Muscle layer of duodenum (tissue), 2 donors: ENCODE data around the gene CLEC4E.
"Not testable (repeated sequence)": the region's sequence is repeated elsewhere in the genome, so short reads cannot be mapped to it uniquely, and the experiment has no call there.

ENCODE experiments used
- H3K27ac ChIP-seq: one replicate; pipeline ENCODE4 v1.7.0; 2013; ENCODE audit warnings: mild to moderate bottlenecking, low read length
- H3K27me3 ChIP-seq: one replicate; pipeline ENCODE4 v1.7.0; 2013; ENCODE audit warnings: low read depth, mild to moderate bottlenecking, control low read depth, low read length
- H3K36me3 ChIP-seq, 2 donors: one replicate each; pipeline ENCODE4 v1.7.0; 2013; ENCODE audit warnings: low read length in 2 of 2, control low read depth in 1 of 2, mild to moderate bottlenecking in 1 of 2; ENCODE audit not compliant: insufficient read depth in 2 of 2, control insufficient read depth in 1 of 2
- H3K4me1 ChIP-seq, 2 donors: one replicate each; pipeline ENCODE4 v1.7.0; 2013; ENCODE audit warnings: low read length in 2 of 2, mild to moderate bottlenecking in 2 of 2, control low read depth in 1 of 2, moderate library complexity in 1 of 2; ENCODE audit not compliant: insufficient read depth in 2 of 2, control insufficient read depth in 1 of 2
- H3K4me3 ChIP-seq, 2 donors: one replicate each; pipeline ENCODE4 v1.7.0; 2013; ENCODE audit warnings: low read length in 2 of 2, low read depth in 1 of 2, mild to moderate bottlenecking in 1 of 2
- H3K9me3 ChIP-seq, 2 donors: one replicate each; pipeline ENCODE4 v1.7.0; 2013; ENCODE audit warnings: low read length in 2 of 2, control low read depth in 1 of 2, mild to moderate bottlenecking in 1 of 2; ENCODE audit not compliant: control insufficient read depth in 1 of 2
- donor health status: healthy.

Gene CLEC4E

GRCh38 chr12:8561011-8561410 is 20.3 kb upstream of the CLEC4E start:
- no peaks in the 10 kb centered on the region for H3K36me3 ChIP-seq
- H3K4me3 ChIP-seq = no peak overlapping the region
- no peak overlapping the region for H3K27ac ChIP-seq
- H3K4me1 ChIP-seq = no peaks in the 10 kb centered on the region
- H3K27me3 ChIP-seq = no peaks in the 10 kb centered on the region
- peaks cover 5 to 16% of the 10 kb centered on the region in 2 donors for H3K9me3 ChIP-seq

- Histone ChIP-seq H3K27me3 (no peaks in the 10 kb centered on the region), H3K9me3 (peaks cover 5 to 16% of the 10 kb centered on the region in 2 donors), H3K4me1 (no peaks in the 10 kb centered on the region), H3K4me3 (no peak overlapping the region), H3K36me3 (no peaks in the 10 kb centered on the region), H3K27ac (no peak overlapping the region)
Measured at GRCh38 chr12:8559676-8560075, 19.0 kb upstream of the CLEC4E start.

DNA sequence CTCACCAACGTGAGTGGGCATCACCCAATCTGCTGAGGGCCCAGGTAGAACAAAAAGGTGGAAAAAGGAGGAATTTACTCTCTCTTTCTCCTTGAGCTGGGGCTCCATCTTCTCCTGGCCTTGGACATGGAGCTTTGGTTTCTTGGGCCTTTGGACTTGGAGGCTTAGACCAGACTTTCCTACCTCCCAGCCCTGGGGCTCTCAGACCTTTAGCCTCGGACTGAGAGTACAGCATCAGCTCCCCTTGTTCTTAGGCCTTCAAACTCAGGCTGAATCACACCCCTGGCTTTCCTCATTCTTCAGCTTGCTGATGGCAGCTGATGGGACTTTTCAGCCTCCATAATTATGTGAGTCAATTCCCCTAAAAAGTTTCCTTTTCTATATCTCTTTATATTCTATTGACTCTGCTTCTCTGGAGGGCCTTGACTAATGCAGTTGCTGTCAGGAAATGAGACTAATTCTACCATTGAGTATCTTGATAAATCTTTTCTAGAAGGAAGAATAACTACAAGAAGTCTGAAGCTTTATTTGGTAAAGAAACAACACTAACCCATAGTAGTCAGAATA is 15.9 kb upstream of the CLEC4E start:
- no peaks in the 10 kb centered on the region for H3K27me3 ChIP-seq
- no peaks in the 10 kb centered on the region for H3K36me3 ChIP-seq
- H3K4me1 ChIP-seq = no peaks in the 10 kb centered on the region
- peaks cover 0 to 6% of the 10 kb centered on the region in 2 donors for H3K9me3 ChIP-seq
- no peak overlapping the region for H3K4me3 ChIP-seq
- H3K27ac ChIP-seq = no peak overlapping the region

DNA sequence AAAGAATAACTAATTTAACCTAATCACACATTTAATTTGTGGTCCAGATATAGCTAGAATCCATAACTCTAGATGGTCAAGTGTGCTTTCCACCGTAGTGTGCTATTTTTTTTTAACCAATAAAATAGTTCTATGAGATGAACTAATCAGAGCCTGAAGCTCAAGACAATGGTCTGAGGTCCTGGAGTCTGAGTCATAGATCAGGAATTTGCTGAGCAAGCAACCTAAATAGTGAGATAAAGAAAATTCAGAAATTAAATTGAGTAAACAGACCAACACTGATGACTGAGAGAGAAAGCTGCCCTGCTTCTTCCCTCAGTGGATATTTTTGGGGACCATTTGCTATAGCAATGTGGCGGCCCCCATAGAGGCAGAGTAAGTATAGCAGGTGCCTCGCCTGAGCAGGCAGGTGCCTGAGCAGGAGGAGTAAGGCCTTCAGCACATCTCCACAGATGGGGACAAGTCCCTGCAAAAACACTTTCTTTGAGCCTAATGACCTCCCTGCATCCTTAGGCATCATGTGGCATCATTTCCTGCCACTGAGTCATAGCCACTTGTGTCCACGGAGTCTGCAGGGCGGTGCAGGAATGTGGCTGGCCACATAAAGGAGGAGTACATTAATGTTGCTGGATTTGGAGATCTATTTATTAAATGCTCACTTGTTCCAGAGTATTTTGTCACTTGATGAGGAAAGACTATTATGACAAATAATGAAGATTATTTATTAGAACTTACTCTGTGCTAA is 13.9 kb upstream of the CLEC4E start:
- H3K36me3 ChIP-seq = no peaks in the 10 kb centered on the region
- H3K27ac ChIP-seq = no peak overlapping the region
- no peaks in the 10 kb centered on the region for H3K9me3 ChIP-seq
- no peaks in the 10 kb centered on the region for H3K27me3 ChIP-seq
- H3K4me1 ChIP-seq = no peaks in the 10 kb centered on the region
- H3K4me3 ChIP-seq = no peak overlapping the region

DNA sequence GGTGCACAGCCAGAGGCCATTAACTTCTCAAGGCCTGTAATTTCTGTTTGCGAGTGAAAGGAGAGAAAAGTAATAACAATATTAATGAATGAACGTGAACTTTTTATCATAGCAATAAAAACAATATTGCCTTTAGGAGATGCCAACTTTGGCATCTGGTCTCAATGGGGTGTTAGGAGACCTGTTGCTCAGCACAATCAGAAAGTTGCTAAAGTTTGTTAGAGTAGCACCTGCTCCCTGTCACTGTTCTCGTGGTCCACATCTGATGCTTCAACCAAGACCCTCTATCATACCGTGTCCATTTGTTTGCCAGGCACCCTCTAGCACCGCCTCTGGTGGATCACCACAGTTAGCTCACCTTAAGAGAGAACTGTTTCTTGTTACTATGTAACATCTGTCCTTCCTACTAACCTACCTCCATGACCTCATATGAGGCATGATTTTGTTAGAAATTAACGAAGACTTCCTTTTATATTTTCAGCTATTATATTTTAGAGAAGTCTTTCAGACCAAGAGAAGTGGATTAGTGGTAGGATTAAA is 12.5 kb upstream of the CLEC4E start:
- Histone ChIP-seq H3K4me1 (no peaks in the 10 kb centered on the region), H3K27me3 (no peaks in the 10 kb centered on the region), H3K27ac (no peak overlapping the region), H3K36me3 (no peaks in the 10 kb centered on the region), H3K9me3 (no peaks in the 10 kb centered on the region), H3K4me3 (no peak overlapping the region)

- Histone ChIP-seq H3K4me1 (no peaks in the 10 kb centered on the region), H3K27ac (no peak overlapping the region), H3K4me3 (no peak overlapping the region), H3K9me3 (no peaks in the 10 kb centered on the region), H3K36me3 (no peaks in the 10 kb centered on the region), H3K27me3 (no peaks in the 10 kb centered on the region)
Measured at GRCh38 chr12:8549381-8549780, 8.7 kb upstream of the CLEC4E start.

DNA sequence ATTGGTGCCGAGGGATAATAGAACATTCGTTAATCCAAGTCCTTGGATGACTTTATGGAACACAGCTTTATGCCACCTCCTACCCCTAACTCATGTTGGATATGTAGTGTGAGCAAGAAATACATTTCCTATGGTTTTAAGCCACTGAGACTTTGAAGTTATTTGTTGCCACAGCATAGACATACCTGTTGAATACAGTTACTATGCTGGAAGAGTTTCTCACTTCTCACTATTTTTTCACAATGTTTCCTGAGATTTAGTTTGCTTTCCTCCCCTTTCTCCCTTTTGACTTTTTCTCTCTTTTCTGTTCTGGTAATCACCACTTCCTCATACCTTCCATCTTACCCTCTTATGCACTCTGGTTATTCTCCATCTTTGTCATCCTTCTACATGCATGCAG is 7.5 kb upstream of the CLEC4E start:
- H3K27me3 ChIP-seq = no peaks in the 10 kb centered on the region

DNA sequence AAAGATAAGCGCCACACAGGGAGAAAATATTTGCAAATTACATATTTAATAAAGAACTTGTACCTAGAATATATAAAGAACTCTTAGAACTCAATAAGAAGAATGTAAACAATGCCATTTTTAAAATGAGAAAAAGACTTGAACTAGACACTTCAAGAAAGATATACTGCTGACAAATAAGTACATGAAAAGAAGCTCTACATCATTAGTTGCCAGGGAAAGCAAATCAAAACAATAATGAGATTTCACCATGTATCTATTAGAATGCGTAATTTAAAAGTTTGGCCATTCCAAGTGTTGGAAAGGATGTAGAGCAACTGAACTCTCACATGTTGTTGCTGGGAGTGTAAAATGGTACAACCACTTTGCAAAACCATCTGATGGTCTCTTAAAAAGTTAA is 6.9 kb upstream of the CLEC4E start:
- H3K36me3 ChIP-seq = no peaks in the 10 kb centered on the region
- H3K27ac ChIP-seq = no peak overlapping the region
- H3K4me1 ChIP-seq = no peaks in the 10 kb centered on the region
- H3K4me3 ChIP-seq = no peak overlapping the region
- H3K27me3 ChIP-seq = no peaks in the 10 kb centered on the region
- no peaks in the 10 kb centered on the region for H3K9me3 ChIP-seq

More for the DNA sequence above, 7.5 kb upstream of the CLEC4E start:
- Histone ChIP-seq H3K36me3 (no peaks in the 10 kb centered on the region), H3K4me3 (no peak overlapping the region), H3K9me3 (no peaks in the 10 kb centered on the region), H3K27ac (no peak overlapping the region), H3K4me1 (no peaks in the 10 kb centered on the region)

- no peaks in the 10 kb centered on the region for H3K36me3 ChIP-seq
- no peaks in the 10 kb centered on the region for H3K4me1 ChIP-seq
- no peaks in the 10 kb centered on the region for H3K9me3 ChIP-seq
- no peak overlapping the region for H3K27ac ChIP-seq
- no peaks in the 10 kb centered on the region for H3K27me3 ChIP-seq
- H3K4me3 ChIP-seq = no peak overlapping the region
Measured at GRCh38 chr12:8546591-8546990, 5.9 kb upstream of the CLEC4E start.

DNA sequence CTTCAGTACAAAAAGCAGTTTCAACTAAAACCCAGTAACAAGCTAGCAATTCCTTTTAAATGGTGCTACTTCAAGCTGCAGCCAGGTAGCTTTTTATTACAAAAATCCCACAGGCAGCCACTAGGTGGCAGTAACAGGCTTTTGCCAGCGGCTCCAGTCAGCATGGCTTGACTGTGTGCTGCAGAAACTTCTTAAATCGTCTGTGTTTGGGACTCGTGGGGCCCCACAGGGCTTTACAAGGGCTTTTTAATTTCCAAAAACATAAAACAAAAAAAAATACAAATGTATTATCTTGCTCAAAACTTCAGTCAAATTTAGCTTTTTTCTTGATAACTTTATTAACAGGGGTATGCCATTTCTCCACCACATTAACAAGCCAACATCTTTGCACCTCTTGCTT is 3.6 kb upstream of the CLEC4E start:
- Histone ChIP-seq H3K4me3 (no peak overlapping the region), H3K9me3 (no peaks in the 10 kb centered on the region), H3K36me3 (no peaks in the 10 kb centered on the region), H3K27me3 (no peaks in the 10 kb centered on the region), H3K4me1 (no peaks in the 10 kb centered on the region), H3K27ac (no peak overlapping the region)

- Histone ChIP-seq H3K4me1 (no peaks in the 10 kb centered on the region), H3K4me3 (no peak overlapping the region), H3K27ac (no peak overlapping the region), H3K27me3 (no peaks in the 10 kb centered on the region), H3K36me3 (no peaks in the 10 kb centered on the region), H3K9me3 (no peaks in the 10 kb centered on the region)
Measured at GRCh38 chr12:8541562-8541961, 857 bp upstream of the CLEC4E start.

DNA sequence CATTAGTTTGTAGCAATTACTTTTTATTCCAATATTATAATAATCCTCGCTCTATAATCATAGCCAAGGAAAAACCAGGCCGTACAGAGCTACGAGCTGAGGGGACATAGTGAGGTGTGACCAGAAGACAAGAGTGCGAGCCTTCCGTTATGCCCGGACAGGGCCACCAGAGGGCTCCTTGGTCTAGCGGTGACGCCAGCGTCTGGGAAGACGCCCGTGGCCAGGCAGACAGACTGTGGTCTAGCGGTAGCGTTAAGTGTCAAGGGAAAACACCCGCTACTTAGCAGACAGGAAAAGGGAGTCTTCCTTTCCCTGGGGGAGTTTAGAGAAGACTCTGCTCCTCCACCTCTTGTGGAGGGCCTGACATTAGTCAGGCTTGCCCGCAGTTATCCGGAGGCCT is 2.9 kb downstream of the CLEC4E start:
- not testable (repeated sequence) for H3K36me3 ChIP-seq, H3K4me3 ChIP-seq, H3K27ac ChIP-seq, H3K4me1 ChIP-seq, H3K9me3 ChIP-seq, H3K27me3 ChIP-seq
